HG02943 (cell line): ENCODE results near the gene ABCA9.

ENCODE experiments used
- ATAC-seq: cut with Tn5 transposase; IDR thresholded peaks from one replicate; pipeline ENCODE4 v1.9.1; 2021; ENCODE audit warnings: mild to moderate bottlenecking, low read depth, moderate library complexity; ENCODE audit not compliant: unreplicated experiment

ABCA9 gene

GRCh38 chr17:69067274-69068047 is 6.7 kb upstream of the ABCA9 start:
- no peak for ATAC-seq

- ATAC-seq = no peak
Observed at GRCh38 chr17:69066482-69066881, 5.8 kb upstream of the ABCA9 start.

GRCh38 chr17:69065113-69065512 is 4.4 kb upstream of the ABCA9 start:
- no peak for ATAC-seq

- no peak for ATAC-seq
Observed at GRCh38 chr17:69064476-69064875, 3.7 kb upstream of the ABCA9 start.

- ATAC-seq = no peak
Observed at GRCh38 chr17:69064001-69064400, 3.3 kb upstream of the ABCA9 start.

GRCh38 chr17:69062860-69063581 is 2.3 kb upstream of the ABCA9 start:
- no peak for ATAC-seq

GRCh38 chr17:69061721-69062556 is 1.2 kb upstream of the ABCA9 start:
- no peak for ATAC-seq

- no peak for ATAC-seq
Observed at GRCh38 chr17:69059458-69060175, 1.1 kb downstream of the ABCA9 start.

GRCh38 chr17:69058165-69058564 is 2.6 kb downstream of the ABCA9 start:
- no peak for ATAC-seq

GRCh38 chr17:69057280-69057679 is 3.4 kb downstream of the ABCA9 start:
- ATAC-seq = no peak

GRCh38 chr17:69056179-69056823 is 4.4 kb downstream of the ABCA9 start:
- ATAC-seq = no peak

GRCh38 chr17:69055334-69055733 is 5.4 kb downstream of the ABCA9 start:
- no peak for ATAC-seq

GRCh38 chr17:69050999-69051775 is 9.5 kb downstream of the ABCA9 start:
- no peak for ATAC-seq

- no peak for ATAC-seq
Observed at GRCh38 chr17:69048634-69049033, 12.1 kb downstream of the ABCA9 start.

- no peak for ATAC-seq
Observed at GRCh38 chr17:69047368-69048263, 13.1 kb downstream of the ABCA9 start.

GRCh38 chr17:69046121-69046807 is 14.5 kb downstream of the ABCA9 start:
- ATAC-seq = no peak

GRCh38 chr17:69045646-69046045 is 15.1 kb downstream of the ABCA9 start:
- no peak for ATAC-seq

- no peak for ATAC-seq
Observed at GRCh38 chr17:69044371-69044770, 16.4 kb downstream of the ABCA9 start.
